ENCODE results near the gene DBH. TPM values are rescaled to one million over a fixed set of nuclear protein-coding genes. Genes with fewer than 3 reads are reported as not detected.

DBH gene
- total RNA-seq, 3 donors from 2014 or later = not detected

GRCh38 chr9:133605446-133605845 lies 30.7 kb upstream of the DBH start:
- H3K4me3 ChIP-seq = no peak overlapping the region

GRCh38 chr9:133605856-133606707 lies 30.1 kb upstream of the DBH start:
- DNase-seq (no peak), ATAC-seq (no peak)
- Histone ChIP-seq H3K4me3 (no peak overlapping the region), H3K4me1 (ENCODE audit: low read depth) (no peaks in the 10 kb centered on the region), H3K9me3 (no peaks in the 10 kb centered on the region), H3K36me3 (ENCODE audit: low read depth) (no peaks in the 10 kb centered on the region)
- intact Hi-C loops (cut with DNase I, micrococcal nuclease) = no loop called here
- TF ChIP-seq CTCF (IDR thresholded peaks at IDR 0.05) = no peak

More at GRCh38 chr9:133605446-133605845, 30.7 kb upstream of the DBH start:
- Histone ChIP-seq H3K9me3 (no peaks in the 10 kb centered on the region), H3K4me1 (ENCODE audit: low read depth) (no peaks in the 10 kb centered on the region), H3K36me3 (ENCODE audit: low read depth) (no peaks in the 10 kb centered on the region)
- TF ChIP-seq CTCF (IDR thresholded peaks at IDR 0.05) = no peak
- DNase-seq (no peak), ATAC-seq (no peak)
- intact Hi-C loops (cut with DNase I, micrococcal nuclease) = no loop called here

- Histone ChIP-seq H3K4me3 (no peak overlapping the region), H3K36me3 (ENCODE audit: low read depth) (no peaks in the 10 kb centered on the region), H3K9me3 (no peaks in the 10 kb centered on the region), H3K4me1 (ENCODE audit: low read depth) (no peaks in the 10 kb centered on the region)
- ATAC-seq (no peak), DNase-seq (no peak)
- TF ChIP-seq CTCF (IDR thresholded peaks at IDR 0.05) = no peak
- intact Hi-C loops (cut with DNase I, micrococcal nuclease) = no loop called here
Observed at GRCh38 chr9:133606708-133607025, 29.5 kb upstream of the DBH start.

- Histone ChIP-seq H3K4me1 (ENCODE audit: low read depth) (no peaks in the 10 kb centered on the region), H3K36me3 (ENCODE audit: low read depth) (no peaks in the 10 kb centered on the region), H3K4me3 (no peak overlapping the region), H3K9me3 (no peaks in the 10 kb centered on the region)
- no peak for TF ChIP-seq CTCF (IDR thresholded peaks at IDR 0.05)
- ATAC-seq (no peak), DNase-seq (no peak)
- intact Hi-C loops (cut with DNase I, micrococcal nuclease) = no loop called here
Observed at GRCh38 chr9:133607381-133607780, 28.8 kb upstream of the DBH start.

GRCh38 chr9:133607976-133608375 lies 28.2 kb upstream of the DBH start:
- DNase-seq = no peak
- H3K4me3 ChIP-seq = no peak overlapping the region
- intact Hi-C loops (cut with DNase I, micrococcal nuclease) = no loop called here
- H3K36me3 ChIP-seq (ENCODE audit: low read depth) = no peaks in the 10 kb centered on the region
- TF ChIP-seq CTCF (IDR thresholded peaks at IDR 0.05) = no peak
- no peaks in the 10 kb centered on the region for H3K4me1 ChIP-seq (ENCODE audit: low read depth)
- H3K9me3 ChIP-seq = no peaks in the 10 kb centered on the region
- ATAC-seq = no peak

All from mucosa of descending colon (tissue), 3 donors.